RWPE2 (cell line): ENCODE measurements around the gene PUM1.
A peak's percentile ranks its signal among the peaks of the same experiment; 100 is the strongest.

ENCODE experiments used
- ATAC-seq: fragments of 200-7000 bp; cut with Tn5 transposase; 3 replicates; pipeline ENCODE4 v1.9.1; 2021; ENCODE audit warnings: low read depth
- DNase-seq: peaks from one replicate; pipeline ENCODE4 v3.0.0-alpha.2; 2020; ENCODE audit warnings: low spot score
- H3K27ac ChIP-seq: fragments of 450-650 bp; 2 replicates; pipeline ENCODE4 v1.5.1; 2017; ENCODE audit warnings: mild to moderate bottlenecking; ENCODE audit not compliant: poor library complexity, severe bottlenecking
- H3K27me3 ChIP-seq: fragments of 250-450 bp; sonication (Bioruptor Pico); 2 replicates; pipeline ENCODE4 v1.5.1; 2021; ENCODE audit warnings: mild to moderate bottlenecking, moderate library complexity; ENCODE audit not compliant: insufficient read depth, poor library complexity, severe bottlenecking
- H3K36me3 ChIP-seq: fragments of 250-450 bp; sonication (Bioruptor Pico); 2 replicates; pipeline ENCODE4 v1.5.1; 2020; ENCODE audit warnings: low read depth, mild to moderate bottlenecking, moderate library complexity
- H3K4me1 ChIP-seq: fragments of 250-450 bp; sonication (Bioruptor Pico); 2 replicates; pipeline ENCODE4 v1.5.1; 2021; ENCODE audit warnings: mild to moderate bottlenecking, moderate library complexity; ENCODE audit not compliant: insufficient read depth, poor library complexity, severe bottlenecking
- H3K4me3 ChIP-seq: fragments of 250-450 bp; sonication (Bioruptor Pico); 2 replicates; pipeline ENCODE4 v1.5.1; 2021; ENCODE audit warnings: mild to moderate bottlenecking, moderate library complexity; ENCODE audit not compliant: severe bottlenecking
- H3K9me3 ChIP-seq: fragments of 250-450 bp; sonication (Bioruptor Pico); 2 replicates; pipeline ENCODE4 v1.5.1; 2021; ENCODE audit warnings: mild to moderate bottlenecking, moderate library complexity; ENCODE audit not compliant: severe bottlenecking
- CTCF ChIP-seq: fragments of 450-650 bp; IDR thresholded peaks from one replicate; pipeline ENCODE4 v1.5.1; 2017; ENCODE audit warnings: mild to moderate bottlenecking, moderate library complexity; ENCODE audit not compliant: poor library complexity, severe bottlenecking

PUM1 gene

GRCh38 chr1:31012210-31012924 is 53.1 kb downstream of the PUM1 start:
- no peaks in the 10 kb centered on the region for H3K9me3 ChIP-seq
- peaks cover 15% of the 10 kb centered on the region for H3K36me3 ChIP-seq
- ATAC-seq, result no peak
- no peak overlapping the region for H3K4me3 ChIP-seq
- H3K27me3 ChIP-seq, result no peaks in the 10 kb centered on the region
- no peak for TF ChIP-seq CTCF
- DNase-seq, result no peak
- H3K27ac ChIP-seq, result peak overlapping the region; percentile 14
- H3K4me1 ChIP-seq, result peaks cover 59% of the 10 kb centered on the region

DNA sequence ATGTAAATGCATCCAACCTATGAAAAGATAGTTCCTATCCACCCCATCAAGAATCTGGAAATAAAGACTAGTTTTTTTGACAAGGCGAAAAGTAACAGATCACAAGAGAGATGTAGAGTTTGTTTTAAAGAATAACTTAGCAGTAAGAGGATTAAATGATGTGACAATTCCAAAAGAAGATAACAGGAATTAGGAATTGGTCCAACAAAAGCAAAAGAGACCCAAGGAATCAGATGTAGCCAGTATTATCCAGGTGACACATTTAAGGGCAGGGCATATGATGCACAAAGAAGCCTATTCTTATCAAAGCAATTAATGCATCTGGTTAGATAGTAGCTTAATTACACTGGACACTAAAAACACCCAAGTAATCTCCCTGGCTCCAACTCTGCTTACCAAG is 53.8 kb downstream of the PUM1 start:
- no peak for TF ChIP-seq CTCF
- Histone ChIP-seq H3K4me3 (no peak overlapping the region), H3K27ac (no peak overlapping the region), H3K4me1 (peaks cover 60% of the 10 kb centered on the region), H3K36me3 (peaks cover 18% of the 10 kb centered on the region), H3K9me3 (no peaks in the 10 kb centered on the region), H3K27me3 (no peaks in the 10 kb centered on the region)
- no peak for DNase-seq
- ATAC-seq, result no peak

DNA sequence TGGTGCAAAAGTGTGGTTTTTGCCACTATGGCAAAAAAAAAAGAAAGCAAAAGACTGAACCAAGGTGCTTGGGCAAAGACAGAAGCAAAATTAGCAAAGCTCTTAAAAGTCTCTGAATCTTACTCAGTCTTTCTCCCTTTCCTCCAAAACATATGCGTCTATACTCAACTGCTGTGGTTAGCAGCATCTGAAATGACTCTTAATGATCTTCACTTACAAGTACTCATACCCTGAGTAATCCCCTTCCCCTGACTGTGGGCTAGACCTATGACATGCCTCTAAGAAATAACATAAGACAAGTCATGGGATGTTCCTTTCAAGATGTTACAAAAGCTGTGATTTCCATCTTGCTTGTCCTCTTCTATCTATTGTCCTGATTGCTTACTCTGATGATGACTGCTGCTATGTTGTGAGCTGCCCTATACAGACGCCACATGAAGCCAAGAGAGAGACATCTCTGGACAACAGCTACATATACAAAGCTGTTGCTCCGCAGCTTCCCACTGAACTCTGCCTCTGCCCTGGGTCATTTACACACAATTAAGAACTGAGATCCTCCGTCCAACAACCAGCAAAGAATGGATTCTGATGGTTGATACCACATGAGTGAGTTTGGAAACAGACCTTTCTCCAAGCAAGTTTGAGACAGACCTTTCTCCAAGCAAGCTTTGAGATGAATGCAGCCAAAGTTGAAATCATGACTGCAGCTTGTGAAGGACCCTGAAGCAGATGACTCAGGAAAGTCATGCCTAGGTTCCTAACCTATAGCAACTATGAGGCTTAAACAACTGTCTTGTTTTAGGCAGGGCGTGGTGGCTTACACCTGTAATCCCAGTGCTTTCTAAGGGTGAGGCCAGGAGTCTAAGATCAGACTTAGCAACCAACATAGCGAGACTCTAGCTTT is 55.2 kb downstream of the PUM1 start:
- H3K4me1 ChIP-seq, result peaks cover 71% of the 10 kb centered on the region
- no peak for TF ChIP-seq CTCF
- no peaks in the 10 kb centered on the region for H3K9me3 ChIP-seq
- no peak overlapping the region for H3K4me3 ChIP-seq
- H3K36me3 ChIP-seq, result peaks cover 20% of the 10 kb centered on the region
- H3K27ac ChIP-seq, result peak overlapping the region; percentile 17
- H3K27me3 ChIP-seq, result no peaks in the 10 kb centered on the region
- ATAC-seq (peak; percentile 28; the same call in 2 of the 3 replicates), DNase-seq (no peak)

- Histone ChIP-seq H3K36me3 (peaks cover 44% of the 10 kb centered on the region), H3K4me1 (peaks cover 61% of the 10 kb centered on the region), H3K27ac (peak overlapping the region; percentile 92), H3K4me3 (no peak overlapping the region), H3K9me3 (no peaks in the 10 kb centered on the region), H3K27me3 (no peaks in the 10 kb centered on the region)
- ATAC-seq (peak; percentile 93), DNase-seq (no peak)
- TF ChIP-seq CTCF, result no peak
Observed at GRCh38 chr1:31007462-31007991, 58.0 kb downstream of the PUM1 start.
